HG03045 (cell line): Measurements from ENCODE around the gene DUSP10.

ENCODE experiments used
- ATAC-seq: cut with Tn5 transposase; IDR thresholded peaks from one replicate; pipeline ENCODE4 v1.9.1; 2021; ENCODE audit warnings: mild to moderate bottlenecking, moderate library complexity; ENCODE audit not compliant: unreplicated experiment

DUSP10 gene

DNA sequence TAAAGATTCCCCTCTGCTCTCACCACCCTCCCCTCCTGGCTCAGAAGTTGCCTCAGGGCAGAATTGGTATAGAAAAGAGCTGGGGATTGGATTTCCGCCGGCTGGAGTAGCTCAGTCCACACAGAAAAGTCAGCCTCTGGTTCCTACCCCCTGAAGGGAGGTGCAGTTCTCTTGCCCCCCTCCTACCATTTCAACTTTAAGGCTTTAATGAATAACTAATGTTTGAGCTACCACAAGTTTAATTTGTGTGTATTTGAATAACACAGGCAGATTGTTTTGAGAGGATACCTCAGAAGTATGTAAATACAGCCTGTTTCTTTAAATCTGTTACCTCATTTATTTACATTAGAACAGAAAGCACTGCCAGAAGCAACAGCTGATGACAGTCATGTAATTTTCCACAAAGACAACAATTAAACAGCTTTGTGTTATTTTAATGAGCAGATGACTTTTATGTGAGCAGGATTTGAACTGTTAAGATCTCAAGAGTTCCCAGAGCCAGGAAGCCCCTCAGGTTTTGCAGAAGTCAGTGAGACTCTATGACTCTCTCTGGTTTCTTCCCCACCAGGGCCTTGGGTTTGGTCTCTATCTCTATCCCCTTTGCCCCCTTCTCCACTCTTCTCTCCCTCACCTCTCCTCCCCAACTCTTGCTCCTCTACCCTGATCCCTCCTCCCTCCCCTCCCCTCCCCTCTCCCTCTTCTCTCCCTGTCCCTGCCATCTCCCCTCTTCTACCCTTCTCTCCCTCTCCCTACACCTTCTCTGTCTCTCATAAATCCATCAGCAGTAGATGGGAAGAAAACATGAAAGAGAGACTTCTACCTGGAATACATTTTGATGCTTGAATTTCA lies 26.3 kb downstream of the DUSP10 start:
- no peak for ATAC-seq

DNA sequence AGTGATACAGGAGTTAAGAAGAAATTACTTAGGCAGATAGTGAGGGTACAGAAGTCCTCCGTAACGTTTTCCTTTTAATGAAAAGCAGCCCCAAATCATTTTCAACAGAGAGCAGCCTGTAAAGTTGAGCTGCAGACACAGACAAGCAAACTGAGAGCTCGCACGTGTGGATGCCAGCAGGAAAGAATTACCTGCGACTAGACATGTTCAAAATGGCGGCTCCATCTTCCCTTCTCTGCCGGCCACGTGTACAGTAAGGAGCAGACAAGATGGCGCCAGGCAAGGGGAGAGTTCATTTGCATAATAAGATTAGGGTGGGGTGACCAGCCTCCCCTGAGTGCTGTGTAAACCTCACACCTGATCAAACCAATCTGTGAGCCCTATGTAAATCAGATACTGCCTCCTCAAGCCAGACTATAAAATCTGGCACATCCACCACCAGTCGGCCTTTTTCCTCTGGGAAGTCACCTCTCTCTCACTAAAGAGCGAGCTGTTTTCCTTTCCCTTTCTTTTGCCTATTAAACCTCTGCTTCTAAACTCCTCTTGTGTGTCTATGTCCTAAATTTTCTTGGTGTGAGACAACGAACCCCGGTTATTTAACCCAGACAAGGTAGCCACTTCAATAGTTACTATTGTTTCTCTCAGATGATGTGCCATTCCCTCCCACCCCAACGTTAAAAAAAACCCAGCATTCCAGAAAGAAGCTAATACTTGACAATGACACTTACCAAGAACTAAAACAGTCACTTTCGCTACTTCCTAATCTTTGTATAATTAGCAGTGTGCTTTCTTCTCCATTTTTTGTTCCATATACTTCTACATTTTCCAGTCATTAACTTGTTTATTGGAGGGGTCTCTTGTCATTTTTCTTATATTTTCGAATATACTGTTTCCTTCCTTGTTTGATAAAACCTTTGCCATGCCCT lies 27.4 kb downstream of the DUSP10 start:
- no peak for ATAC-seq

DNA sequence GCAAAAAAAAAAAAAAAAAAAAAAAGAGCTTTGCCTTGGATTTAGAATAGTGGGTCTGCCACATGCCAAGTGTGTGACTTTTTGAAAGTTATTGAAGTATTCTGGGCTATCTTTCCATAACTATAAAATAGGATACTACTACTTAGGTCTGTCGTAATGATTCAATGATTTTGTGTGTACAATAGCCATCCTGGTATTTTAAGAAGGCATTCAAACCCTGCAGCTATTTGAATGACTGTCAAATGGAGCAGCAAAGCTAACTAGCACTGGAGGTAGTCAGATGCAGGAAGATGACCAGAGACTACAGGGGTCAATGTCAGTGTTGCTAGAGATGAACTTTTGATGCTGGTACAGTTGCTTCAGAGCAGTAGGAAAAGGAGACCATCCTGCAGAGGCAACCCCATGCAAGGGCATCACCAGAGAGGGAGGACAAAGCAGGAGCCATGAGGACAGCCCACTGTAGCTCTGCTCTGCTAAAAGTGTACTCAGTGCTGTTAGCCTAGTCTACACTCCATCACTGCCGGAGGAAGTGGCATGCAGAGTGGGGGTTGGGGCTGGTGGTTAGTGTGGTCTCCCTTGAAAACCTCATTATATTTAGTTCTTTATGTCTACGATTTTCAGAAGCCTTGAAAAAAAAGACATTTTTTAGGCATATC lies 29.0 kb downstream of the DUSP10 start:
- peak; percentile 65 for ATAC-seq

DNA sequence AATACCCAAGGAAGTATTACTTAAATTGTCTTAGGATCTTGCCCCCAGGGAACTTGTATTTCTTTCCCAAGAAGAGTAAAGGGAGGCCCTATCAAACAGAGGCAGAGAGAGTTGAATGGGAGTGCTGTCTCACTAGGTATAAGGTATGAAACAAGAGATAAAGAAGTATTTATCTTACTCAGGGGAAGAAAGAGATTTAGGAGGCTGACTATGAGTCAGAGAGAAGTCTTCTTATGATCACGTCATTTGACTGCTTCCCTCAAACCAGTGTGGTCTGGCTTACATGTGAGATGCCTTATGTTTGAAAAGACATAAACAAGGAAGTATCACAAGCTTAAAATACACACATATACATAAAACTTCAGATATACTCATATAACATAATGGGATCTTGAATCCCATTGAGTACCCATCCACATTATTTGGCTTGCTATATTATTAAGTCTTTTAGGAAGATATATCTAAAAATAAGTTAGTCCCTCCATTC lies 29.6 kb downstream of the DUSP10 start:
- ATAC-seq, result peak; percentile 50

DNA sequence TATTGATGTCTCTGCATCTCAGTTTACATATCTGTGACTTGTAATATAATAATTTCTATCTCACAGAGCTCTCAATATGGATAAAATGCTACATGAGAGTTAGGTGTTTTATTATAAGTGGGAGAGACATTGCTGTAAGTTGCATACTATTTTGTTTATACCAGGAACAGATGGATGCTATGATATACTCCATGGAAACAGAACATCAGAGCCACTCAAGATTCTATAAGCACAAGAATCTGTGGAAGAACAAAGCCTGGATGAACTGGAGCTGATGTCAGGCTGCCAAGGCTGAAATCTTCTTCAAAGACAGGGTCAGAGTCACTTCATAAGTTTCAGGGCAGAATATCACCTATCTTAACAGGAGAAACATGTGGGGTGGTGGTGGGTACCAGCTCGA lies 30.2 kb downstream of the DUSP10 start:
- no peak for ATAC-seq

DNA sequence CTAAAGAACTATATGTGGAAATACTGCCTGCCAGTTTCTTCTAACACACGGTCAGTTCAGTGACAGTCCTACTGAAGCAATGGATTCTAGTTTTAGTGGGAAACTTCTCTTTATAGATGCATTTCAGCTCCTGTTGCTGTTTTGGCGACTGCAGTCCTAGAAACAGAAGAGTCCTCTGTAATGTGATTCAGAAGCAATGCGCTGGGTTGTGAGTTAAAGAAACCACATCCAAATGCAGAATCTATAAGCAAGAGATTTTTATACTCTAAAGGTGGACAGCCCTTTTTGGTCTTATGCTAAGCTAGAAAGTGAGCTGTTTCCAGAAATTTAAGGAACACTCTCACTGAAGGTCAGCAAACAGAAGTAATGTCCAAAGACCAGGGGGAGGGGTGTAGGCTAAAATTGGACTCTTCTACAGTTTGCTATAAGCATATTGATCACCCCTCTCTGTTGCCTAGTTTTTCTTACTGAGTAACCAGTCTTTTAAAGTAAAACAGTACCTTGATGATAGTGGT lies 30.8 kb downstream of the DUSP10 start:
- ATAC-seq, result no peak

DNA sequence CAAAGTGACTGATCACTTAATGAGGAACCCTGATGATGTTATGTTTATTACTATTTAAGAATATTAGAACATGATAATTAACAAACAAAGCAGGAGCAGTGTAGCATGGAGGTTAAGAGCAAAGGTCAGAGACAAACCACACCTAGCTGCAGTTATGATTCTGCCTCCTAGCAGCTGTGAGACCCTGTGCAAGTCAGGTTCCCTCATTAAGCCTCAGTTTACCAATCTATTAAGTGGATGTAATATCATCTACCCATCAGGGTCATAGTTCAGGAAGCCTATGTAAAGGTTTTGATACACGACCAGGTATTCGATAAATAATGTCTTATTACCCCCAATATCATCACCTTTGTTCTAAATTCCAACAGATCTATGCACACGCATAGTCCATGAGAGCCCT lies 32.0 kb downstream of the DUSP10 start:
- no peak for ATAC-seq

DNA sequence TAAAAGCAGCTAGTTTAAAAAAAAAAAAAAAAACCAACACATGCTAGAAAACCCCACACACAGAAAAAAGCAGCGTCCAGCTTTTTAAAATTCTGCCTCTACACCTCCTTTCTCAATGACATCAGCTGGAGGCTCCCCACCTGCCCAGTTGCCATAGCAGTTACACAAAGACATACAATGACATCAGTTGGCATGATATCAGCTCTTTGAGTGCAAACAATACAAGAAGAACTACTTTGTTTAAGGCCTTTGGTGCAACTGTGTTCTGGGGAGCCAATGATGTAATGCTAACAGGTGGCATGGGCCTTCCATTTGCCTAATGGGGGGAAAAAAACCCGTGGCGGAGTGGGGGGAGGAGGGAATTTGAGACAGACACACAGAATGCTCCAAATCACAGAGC lies 32.9 kb downstream of the DUSP10 start:
- ATAC-seq, result peak; percentile 27

DNA sequence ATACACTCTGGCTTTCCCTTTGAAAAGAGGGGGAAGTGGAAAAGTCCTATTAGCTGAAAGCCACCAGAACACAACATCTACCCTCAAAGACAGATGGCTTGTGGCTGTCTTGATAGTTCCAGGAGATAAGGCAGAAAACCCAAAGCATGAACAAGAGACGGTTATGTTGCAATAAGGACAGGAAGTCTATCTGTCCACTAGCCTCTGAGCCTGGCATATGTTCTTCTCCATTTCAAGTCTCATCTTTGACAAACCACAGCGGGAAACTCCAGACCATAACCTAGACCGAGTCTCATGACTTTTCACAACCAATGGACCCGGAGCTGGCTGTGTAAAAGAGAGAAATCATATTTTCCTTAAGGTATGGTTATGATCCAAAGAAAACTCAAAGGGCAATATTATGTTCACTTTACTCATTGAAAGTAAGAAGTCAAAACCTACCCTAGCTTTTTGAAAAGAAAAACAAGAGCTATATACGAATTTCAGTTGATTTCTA lies 33.8 kb downstream of the DUSP10 start:
- peak; percentile 66 for ATAC-seq

DNA sequence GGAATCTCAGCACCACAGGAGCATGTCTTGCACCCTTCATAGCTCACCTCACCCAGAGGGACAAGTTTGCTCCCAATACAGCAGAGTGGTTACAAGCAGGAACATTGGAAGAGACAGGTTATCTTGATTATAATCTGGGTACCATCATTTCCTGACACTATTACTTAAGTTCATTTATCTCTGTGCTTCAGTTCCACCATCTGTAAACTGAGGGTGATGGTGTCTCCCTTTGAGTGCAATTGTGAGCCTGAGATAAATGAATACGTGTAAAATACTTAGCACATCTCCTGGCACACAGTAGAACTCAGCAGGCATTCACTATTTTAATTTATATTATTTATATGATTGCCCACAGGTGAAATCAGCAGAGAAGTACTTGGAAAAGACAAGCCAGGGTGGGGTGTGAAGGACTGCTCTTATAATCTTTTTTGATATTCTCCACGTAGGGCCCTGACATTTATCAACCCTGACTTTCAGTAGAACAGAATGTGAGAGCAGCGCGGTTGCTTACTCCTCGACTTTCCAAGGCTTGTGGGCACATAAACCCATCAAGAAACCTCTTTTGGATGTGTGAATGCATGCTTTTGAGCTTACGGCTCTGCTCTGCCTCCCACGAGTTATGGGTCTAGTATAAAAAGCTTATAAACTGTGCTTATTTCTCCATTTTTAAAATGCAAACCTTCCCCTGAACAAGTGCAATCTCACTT lies 34.9 kb downstream of the DUSP10 start:
- no peak for ATAC-seq

DNA sequence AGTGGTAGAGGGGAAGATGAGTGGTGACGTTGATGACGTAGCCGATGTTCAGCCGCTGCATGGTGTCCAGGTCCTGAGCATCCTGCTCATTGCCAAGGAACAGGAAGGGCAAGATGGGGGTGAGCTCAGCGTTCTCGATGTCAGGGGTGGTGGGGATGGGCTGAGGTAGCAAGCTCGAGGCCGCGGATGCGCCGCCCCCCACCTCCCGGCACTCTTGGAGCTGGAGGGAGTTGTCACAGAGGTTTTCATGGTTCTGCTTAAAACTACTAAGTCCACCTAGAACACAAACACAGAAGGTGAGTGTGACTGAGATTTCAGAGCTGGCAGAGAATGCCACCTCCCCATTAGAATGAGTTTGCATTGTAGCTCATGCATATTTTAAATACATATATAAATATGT lies 35.7 kb downstream of the DUSP10 start:
- no peak for ATAC-seq

DNA sequence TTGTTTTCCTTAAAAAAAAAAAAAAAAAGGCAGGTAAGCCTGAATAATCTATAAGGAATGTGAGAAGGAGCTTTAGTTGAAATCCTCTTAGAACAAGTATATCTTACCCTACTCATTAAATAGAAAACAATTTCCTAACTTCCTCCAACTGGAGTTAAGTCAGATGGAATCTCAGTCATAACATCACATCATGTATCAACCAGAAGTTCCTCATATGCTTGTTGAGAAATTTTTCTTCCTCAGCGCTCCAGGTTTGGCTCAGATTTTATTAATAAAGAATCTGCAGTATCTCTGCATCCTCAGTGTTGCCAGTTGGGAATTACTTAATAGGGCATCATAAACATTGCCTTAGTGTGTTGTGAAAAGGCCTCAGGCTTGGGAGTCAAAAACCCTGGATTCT lies 37.6 kb downstream of the DUSP10 start:
- ATAC-seq, result no peak

DNA sequence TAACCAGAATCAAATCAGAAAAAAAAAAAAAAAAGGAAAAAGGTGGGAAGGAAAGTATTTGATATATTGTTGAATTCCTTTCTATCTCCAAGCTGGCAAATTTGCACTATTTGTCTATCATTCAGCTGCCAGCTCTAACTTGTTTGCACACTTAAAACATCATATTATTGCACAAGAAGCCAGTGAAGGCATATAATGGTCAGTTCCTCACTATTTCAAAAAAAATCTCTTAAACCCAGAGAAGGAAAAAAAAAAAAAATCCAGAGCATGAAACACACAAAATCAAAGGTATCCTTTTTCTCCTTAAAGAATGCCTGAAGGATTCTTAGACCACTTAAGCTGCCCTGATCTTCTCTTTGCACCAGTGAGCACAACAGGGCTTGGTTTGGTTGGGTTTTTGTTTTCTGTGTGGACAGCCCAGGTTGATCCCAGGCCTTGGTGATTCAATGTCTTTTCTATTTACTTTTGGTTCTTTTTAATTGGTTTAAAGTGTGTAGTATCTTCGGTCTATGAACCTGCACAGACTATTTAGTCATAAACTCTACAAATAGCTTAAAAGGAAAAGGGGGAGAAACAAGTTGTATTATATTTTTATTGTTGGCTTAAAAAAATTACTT lies 40.2 kb downstream of the DUSP10 start:
- ATAC-seq, result no peak

DNA sequence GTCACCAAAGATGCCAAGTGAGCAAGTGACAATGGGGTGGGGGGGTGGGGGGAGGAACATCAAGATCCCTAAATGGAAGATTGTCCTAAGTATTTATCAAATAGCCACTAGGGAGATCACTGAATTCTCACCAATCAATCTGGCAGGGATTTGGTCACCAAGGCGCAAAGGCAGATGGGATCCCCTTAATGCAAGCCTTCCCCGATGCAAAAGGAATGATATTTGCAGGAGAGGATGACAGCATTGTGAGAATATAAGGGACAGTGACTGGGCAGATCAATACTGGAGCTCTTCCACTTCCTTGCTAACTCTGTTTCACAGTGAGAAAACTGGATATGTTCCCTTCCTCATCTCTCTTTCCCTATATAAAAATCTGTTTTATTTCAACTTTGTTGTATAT lies 40.9 kb downstream of the DUSP10 start:
- no peak for ATAC-seq

DNA sequence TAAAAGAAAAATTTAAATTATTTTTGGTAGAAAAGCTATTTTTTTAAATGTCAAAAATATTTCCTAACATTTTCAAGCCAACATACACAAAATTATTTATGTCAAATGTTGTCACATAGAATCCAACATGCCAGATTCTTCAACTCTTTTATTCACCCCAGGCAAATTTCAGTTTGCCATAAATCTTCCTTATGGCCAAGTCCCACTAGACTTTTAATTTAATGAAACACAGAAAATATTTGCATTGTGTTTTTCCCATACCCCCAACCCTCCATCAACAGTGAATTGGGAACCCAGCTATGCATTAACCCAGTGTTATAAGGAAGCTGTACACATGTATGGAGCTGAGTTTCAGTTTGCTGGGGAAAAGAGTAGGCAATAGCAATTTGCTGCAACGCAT lies 41.4 kb downstream of the DUSP10 start:
- ATAC-seq, result no peak

DNA sequence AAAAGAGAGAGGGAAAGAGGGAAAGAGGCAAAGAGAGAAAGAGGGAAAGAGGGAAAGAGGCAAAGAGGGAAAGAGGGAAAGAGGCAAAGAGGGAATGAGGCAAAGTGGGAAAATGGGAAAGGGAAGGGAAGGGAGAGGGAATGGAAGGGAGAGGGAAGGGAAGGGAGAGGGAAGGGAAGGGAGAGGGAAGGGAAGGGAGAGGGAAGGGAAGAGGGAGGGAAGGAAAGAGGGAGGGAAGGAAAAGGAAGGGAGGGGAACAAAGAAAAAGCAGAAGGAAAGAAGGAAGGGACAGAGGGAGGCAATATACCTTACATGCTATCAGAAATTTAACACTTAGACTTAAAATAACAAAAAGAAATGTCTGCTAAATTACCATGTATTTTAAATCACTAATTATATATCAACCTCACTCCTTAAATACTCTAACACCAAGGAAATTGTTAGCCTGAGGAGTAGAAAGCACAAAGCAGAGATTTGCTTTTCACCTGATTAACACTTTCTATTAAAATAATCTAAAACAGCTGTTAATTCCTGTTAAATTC lies 41.8 kb downstream of the DUSP10 start:
- no peak for ATAC-seq

DNA sequence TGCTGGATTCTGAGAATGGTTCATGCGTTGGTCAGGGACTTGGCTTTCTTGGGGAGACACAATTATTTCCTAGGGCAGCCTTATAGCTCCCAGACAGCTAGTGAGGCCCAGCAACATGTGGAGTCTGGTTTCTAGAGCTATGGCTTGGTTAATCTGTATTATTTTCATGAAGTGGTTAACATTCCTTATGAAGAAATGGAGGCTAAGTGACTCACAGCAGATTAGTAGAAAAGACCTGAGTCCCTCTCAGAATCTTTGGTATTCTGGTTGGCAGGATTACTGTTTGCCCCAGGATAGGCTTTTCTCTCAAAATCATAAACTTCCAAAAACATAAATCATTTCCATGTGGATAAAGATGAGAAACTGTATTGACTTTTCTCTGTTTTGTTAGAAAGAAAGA lies 42.3 kb downstream of the DUSP10 start:
- no peak for ATAC-seq

DNA sequence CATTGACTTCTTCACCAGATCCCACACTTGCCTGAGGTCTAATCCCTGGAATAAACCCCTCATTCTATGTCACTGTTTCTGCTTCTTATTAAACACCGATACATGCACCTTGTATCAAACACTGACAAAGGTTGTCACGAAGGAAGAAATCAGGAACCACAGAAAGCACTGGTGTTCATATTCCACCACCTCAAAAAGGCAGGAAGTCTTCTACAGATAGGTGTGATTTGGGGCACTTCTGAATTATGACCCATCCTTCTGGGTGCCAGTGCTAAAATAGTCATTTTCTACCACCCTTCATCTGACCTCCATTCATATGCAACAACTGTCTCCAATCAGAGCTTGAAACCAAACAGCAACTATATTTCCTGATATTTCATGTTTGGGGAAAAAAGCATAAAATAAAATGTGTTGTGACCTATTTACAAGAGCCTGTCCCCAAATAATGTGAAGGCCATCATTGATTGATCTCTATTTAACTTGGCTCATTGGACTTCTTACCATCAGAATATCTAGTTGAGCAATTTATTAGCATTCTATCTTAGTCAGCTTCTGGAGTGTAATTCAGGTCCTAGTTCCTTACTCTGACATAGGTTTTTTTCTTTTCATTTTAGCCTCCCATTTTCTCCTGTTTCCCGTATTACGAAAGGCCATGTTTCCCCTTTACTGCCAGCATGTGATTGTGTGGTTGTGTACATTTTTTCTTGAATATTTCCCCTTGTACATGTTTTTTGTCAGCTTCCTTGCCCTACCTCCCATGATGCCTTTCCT lies 43.1 kb downstream of the DUSP10 start:
- no peak for ATAC-seq

DNA sequence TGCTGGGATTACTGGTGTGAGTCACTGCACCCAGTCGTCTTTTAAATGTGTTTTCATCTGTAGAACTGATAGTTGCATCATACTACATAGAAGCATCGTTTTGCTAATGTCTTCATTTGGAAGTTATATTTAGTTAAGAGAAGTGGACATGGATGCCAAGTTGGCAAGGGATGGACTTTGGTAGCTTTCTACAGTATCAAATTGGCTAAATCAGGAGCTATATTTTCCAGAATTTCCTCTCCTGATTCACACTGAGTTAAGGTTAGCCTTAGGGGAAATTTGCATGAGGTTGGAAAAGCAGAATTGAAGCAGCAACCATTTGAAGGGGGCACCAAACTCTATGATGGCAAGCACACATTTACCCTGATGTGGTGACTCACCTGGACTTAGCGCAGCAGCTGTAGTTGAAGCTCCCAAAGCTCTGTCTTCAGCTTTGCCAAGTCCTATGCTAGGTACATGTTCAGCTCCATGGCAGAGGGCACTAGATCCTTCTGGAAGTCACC lies 43.9 kb downstream of the DUSP10 start:
- ATAC-seq, result no peak
